HepG2 (cell line): Measurements from ENCODE around the gene ZCCHC24. TPM values are rescaled to one million over a fixed set of nuclear protein-coding genes. Genes with fewer than 3 reads are reported as not detected.

Source experiments
- CCAR2 ChIP-seq: fragments of 200-400 bp; formaldehyde crosslinking; optimal IDR thresholded peaks from 2 replicates; pipeline ENCODE3; 2018; ENCODE audit warnings: low read depth, mild to moderate bottlenecking, low read length, moderate library complexity
- GLMP ChIP-seq: sonication (generic); formaldehyde crosslinking; IDR thresholded peaks from 2 replicates; pipeline ENCODE4 v1.9.0; 2021; ENCODE audit warnings: missing genetic modification reagents, mild to moderate bottlenecking, borderline replicate concordance
- GMEB1 ChIP-seq: sonication (generic); formaldehyde crosslinking; IDR thresholded peaks from 2 replicates; pipeline ENCODE4 v1.5.1; 2020; ENCODE audit warnings: missing genetic modification reagents, mild to moderate bottlenecking, borderline replicate concordance
- KDM3A ChIP-seq: IDR thresholded peaks from 2 replicates; pipeline ENCODE4 v1.6.1; 2018; ENCODE audit warnings: low read depth, missing compliant biosample characterization
- LBX2 ChIP-seq: sonication (generic); formaldehyde crosslinking; IDR thresholded peaks from 2 replicates; pipeline ENCODE4 v1.5.0; 2020; ENCODE audit warnings: missing genetic modification reagents, mild to moderate bottlenecking, borderline replicate concordance
- PAF1 ChIP-seq: IDR thresholded peaks from 2 replicates; pipeline ENCODE4 v1.6.1; 2016; ENCODE audit warnings: missing genetic modification reagents, missing compliant biosample characterization
- PAX8 ChIP-seq: sonication (generic); formaldehyde crosslinking; IDR thresholded peaks from 2 replicates; pipeline ENCODE4 v1.8.0; 2022; ENCODE audit warnings: mild to moderate bottlenecking, missing genetic modification reagents, borderline replicate concordance
- PBX2 ChIP-seq: IDR thresholded peaks from 2 replicates; pipeline ENCODE4 v1.6.1; 2016; ENCODE audit warnings: control low read depth
- SOX5 ChIP-seq: IDR thresholded peaks from 2 replicates; pipeline ENCODE4 v1.6.1; 2016; ENCODE audit warnings: borderline replicate concordance
- TAF15 ChIP-seq: fragments of 200-400 bp; formaldehyde crosslinking; IDR thresholded peaks from one replicate; pipeline ENCODE4 v1.6.1; 2018; ENCODE audit warnings: mild to moderate bottlenecking, low read depth, low read length; ENCODE audit not compliant: poor library complexity, severe bottlenecking
- ZNF558 ChIP-seq: sonication (generic); formaldehyde crosslinking; IDR thresholded peaks from 2 replicates; pipeline ENCODE4 v1.9.0; 2022; ENCODE audit warnings: mild to moderate bottlenecking, missing genetic modification reagents, borderline replicate concordance
- ZNF639 ChIP-seq: conservative IDR thresholded peaks from 2 replicates; pipeline ENCODE4 v1.6.1; 2018; ENCODE audit warnings: missing genetic modification reagents
- polyA plus RNA-seq, 8 experiments: library from polyadenylated mRNA; depleted of rRNA in 3 of 8; stranded (reverse) in 7 of 8; unstranded in 1 of 8; fragments of >200 nt; fragmentation: Illumina TruSeq in 4 of 8; extraction: Trizol in 4 of 8; gene quantifications; 2 replicates each; pipeline versions ENCODE4 v1.2.1 to v1.2.3, GENCODE V29; 2011 to 2016; ENCODE audit warnings: low read depth in 4 of 8, missing spikeins in 1 of 8, mixed read lengths in 1 of 8; ENCODE audit not compliant: insufficient read depth in 1 of 8
- total RNA-seq, 5 experiments: library from RNA; depleted of rRNA; stranded (reverse); fragments of >200 nt; fragmentation: Illumina TruSeq; extraction: Trizol; gene quantifications; 2 replicates each; pipeline ENCODE4 v1.2.3, GENCODE V29; 2016; ENCODE audit warnings: low read depth in 1 of 5
- TF ChIP-seq, protein P1 (sequence below): sonication (generic); formaldehyde crosslinking; IDR thresholded peaks from 2 replicates; pipeline ENCODE4 v1.4.0; 2020; ENCODE audit warnings: missing genetic modification reagents, borderline replicate concordance
- TF ChIP-seq, protein P2 (sequence below), 2 experiments: fragments of 450-650 bp in 1 of 2; sonication (generic) in 1 of 2; formaldehyde crosslinking; IDR thresholded peaks; 2 replicates each; pipeline versions ENCODE4 v1.5.0 to v1.8.0; 2020 to 2022; ENCODE audit warnings: mild to moderate bottlenecking in 1 of 2, missing genetic modification reagents in 1 of 2
- TF ChIP-seq, protein P3 (sequence below): IDR thresholded peaks from 2 replicates; pipeline ENCODE4 v1.6.1; 2016; ENCODE audit warnings: missing genetic modification reagents, missing compliant biosample characterization

Gene ZCCHC24
- total and polyA plus RNA-seq, 2 of the 13 experiments (the other 11 are each of a cell fraction or from before 2014, with no cell fraction given): 3.1 to 7.9 TPM

DNA sequence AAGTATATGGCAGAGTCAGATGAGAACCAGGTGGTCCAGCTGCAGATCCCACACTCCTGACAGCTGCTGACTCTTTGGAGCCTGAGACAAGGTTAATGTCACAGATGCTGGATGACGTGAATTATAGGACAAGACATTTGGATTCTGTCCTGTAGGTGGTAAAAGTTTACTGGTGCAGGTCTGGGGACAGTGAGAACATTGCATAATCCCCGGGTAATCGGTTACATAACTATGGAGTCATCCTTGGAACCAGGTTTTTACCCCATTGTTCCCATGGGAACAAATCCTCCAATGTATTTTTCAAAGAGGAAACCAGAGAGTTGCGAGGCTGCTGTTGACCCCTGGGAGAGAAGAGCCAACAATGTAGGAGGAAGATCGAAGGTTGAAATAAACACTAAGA lies 27.5 kb upstream of the ZCCHC24 start (continued):
- TF ChIP-seq, protein P1, sequence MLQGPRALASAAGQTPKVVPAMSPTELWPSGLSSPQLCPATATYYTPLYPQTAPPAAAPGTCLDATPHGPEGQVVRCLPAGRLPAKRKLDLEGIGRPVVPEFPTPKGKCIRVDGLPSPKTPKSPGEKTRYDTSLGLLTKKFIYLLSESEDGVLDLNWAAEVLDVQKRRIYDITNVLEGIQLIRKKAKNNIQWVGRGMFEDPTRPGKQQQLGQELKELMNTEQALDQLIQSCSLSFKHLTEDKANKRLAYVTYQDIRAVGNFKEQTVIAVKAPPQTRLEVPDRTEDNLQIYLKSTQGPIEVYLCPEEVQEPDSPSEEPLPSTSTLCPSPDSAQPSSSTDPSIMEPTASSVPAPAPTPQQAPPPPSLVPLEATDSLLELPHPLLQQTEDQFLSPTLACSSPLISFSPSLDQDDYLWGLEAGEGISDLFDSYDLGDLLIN (CRISPR knock-in tag): no peak
- TF ChIP-seq TAF15 (no peak), CCAR2 (no peak), PBX2 (CRISPR knock-in tag) (no peak), LBX2 (no peak), KDM3A (CRISPR knock-in tag) (no peak), ZNF558 (no peak), GLMP (CRISPR knock-in tag) (no peak), SOX5 (CRISPR knock-in tag) (peak; percentile 61; the same call in 1 of the 2 replicates), PAX8 (CRISPR knock-in tag) (no peak), ZNF639 (CRISPR knock-in tag) (no peak), GMEB1 (CRISPR knock-in tag) (no peak), PAF1 (no peak)
- TF ChIP-seq, protein P2, sequence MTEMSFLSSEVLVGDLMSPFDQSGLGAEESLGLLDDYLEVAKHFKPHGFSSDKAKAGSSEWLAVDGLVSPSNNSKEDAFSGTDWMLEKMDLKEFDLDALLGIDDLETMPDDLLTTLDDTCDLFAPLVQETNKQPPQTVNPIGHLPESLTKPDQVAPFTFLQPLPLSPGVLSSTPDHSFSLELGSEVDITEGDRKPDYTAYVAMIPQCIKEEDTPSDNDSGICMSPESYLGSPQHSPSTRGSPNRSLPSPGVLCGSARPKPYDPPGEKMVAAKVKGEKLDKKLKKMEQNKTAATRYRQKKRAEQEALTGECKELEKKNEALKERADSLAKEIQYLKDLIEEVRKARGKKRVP (CRISPR knock-in tag; IDR thresholded peaks at IDR 0.05): peak in 1 of 2 experiments; percentile 43; a peak in 1 of 4 replicates
- TF ChIP-seq, protein P3, sequence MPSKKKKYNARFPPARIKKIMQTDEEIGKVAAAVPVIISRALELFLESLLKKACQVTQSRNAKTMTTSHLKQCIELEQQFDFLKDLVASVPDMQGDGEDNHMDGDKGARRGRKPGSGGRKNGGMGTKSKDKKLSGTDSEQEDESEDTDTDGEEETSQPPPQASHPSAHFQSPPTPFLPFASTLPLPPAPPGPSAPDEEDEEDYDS (CRISPR knock-in tag): no peak
